Measurements from ENCODE around the gene AUNIP.
"Not testable (repeated sequence)": the region's sequence is repeated elsewhere in the genome, so short reads cannot be mapped to it uniquely, and the experiment has no call there.

AUNIP gene

DNA sequence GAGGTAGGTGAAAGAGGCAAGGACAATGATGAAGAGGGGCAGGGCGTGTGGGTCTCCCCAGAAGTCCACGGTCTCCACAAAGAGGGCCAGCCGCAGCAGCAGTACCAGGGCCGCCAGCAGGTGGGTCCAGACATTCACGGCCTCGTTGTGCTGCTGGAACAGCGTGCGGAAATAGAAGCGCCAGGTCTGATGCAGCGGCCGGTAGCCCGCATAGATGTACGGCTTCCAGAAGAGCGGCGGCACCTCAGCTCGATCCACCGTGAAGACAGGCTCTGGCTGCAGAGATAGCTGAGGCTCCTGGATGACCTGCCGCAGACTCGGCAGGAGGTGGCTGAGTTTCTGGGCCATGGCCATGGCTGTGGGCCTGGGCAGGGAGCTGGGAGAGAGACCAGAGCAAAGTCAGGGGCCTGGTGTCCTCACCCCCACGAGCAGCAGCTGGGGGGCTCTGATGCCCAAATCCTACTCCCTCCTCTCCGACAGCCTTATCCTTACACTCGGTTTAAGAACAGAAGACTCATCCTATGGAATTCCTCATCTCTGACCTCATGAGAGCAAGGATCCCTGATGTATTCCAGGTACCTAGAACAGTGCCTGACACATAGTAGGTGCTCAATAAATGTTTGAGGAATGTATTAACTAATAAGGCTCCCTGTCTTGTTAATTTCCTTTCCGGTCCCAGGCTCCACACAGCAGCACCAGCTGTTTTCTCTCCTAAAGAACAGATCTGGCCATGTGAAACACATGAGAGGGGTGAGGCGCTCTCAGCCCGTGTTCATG, 4.4 kb upstream of the AUNIP start:
- DNase-seq = peak; percentile 32

DNA sequence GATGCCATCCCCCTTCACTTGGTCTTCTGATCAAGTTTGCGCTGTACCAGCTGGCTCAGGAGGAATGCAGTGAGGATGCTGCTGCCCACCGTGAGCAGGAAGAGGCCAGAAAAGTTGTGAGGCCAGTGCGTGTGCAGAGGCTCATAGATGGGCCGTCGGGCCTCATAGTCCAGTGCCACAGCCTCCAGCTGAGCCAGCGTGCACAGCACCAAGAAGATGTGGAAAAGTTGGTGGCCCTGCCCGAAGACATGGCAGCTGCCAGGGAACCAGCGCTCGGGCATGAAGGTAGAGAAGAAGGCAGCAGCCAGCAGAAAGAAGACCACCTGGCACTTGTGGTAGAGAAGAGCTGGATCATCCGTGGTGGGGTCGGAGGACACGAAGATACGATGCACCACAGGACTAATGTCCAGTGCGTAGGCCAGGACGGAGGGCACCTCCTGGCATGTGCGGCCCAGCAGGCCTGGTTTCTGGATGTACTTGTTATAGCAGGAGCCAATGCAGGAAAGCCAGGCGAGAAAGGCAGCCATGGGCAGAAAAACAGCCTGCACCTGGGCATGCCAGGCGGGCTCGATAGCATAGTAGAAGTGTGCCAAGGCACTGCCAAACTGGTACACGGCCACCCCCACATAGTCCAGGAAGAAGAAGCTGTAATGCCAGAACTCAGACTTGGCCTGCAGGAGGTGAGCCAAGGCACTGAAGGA, 3.7 kb upstream of the AUNIP start:
- DNase-seq = peak; percentile 30

GRCh38 chr1:25861316-25862286, 2.3 kb upstream of the AUNIP start:
- DNase-seq = peak; percentile 38

- no peak for DNase-seq
Observed at GRCh38 chr1:25858494-25858893, 763 bp downstream of the AUNIP start.

DNA sequence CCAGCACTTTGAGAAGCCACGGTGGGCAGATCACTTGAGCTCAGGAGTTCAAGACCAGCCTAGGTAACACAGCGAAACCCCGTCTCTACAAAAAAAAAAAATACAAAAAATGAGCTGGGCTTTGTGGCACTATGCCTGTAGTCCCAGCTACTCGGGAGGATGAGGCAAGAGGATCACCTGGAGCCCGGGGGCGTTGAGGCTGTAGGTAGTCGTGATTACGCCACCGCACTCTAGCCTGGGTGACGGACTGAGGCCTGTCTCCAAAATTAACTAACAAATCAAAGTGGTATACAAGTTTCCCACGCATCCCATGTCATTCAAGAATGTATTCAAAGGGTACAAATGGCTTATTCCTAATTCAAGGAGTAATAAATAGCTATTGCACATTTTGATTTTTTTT, 2.4 kb downstream of the AUNIP start:
- no peak for DNase-seq

- no peak for DNase-seq
Observed at GRCh38 chr1:25854554-25854953, 4.7 kb downstream of the AUNIP start.

DNA sequence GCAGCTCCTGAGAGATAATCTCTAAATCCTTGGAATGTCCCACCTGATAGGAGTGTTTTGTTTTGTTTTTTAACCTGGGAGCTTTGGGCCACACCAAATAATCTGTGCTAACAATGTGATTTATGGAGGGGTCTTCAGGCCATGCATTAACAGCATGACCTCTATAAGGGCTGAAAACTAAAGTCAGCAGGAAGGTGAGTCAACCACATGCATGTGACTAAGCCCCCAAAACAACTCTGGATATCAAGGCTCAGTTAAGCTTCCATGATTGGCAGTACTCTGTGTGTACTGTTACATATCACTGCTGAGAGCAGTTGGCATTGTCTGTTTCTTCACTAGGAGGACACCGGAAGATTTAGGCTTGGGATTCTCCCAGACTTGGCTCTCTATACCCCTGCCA, 10.7 kb downstream of the AUNIP start:
- DNase-seq = no peak

- no peak for DNase-seq
Observed at GRCh38 chr1:25847929-25848328, 11.3 kb downstream of the AUNIP start.

GRCh38 chr1:25845664-25846063, 13.6 kb downstream of the AUNIP start:
- no peak for DNase-seq

DNA sequence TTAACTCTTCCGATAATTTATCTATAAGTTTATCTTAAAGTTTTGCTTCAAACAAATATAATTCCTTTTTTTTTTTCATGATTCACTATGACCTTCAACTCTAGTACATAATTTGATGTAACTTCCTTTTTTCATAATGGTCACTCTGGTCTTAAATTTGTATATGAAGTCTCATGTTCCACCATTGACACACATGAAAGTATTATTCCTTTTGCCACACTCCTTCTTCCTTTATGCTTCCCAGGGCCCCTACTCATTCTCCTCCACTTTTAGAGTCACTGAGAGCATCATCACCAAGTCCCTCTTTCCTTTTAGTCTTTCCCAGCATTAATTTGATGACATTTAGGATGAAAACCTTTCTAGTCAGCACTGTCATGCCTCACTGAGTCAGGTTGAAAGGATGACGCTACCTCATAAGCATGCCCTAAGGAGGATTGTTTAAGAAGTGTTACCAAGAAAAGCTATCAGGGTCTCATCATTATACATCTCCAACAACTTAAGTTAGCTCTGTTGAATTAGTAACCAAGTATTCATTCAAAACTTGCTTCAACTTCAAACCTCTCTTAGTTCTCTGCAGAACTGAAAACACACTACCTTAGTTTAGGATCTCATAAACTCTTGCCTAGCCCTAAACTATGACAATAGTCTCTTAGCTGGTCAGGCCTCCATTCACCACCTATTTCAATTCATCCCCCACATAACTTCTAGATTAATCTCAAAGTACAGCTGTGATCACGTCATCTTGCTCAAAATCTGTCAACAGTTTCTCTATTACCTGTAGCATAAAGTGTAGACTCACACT, 14.5 kb downstream of the AUNIP start:
- DNase-seq = no peak

GRCh38 chr1:25843483-25843882, 15.8 kb downstream of the AUNIP start:
- DNase-seq = no peak

DNA sequence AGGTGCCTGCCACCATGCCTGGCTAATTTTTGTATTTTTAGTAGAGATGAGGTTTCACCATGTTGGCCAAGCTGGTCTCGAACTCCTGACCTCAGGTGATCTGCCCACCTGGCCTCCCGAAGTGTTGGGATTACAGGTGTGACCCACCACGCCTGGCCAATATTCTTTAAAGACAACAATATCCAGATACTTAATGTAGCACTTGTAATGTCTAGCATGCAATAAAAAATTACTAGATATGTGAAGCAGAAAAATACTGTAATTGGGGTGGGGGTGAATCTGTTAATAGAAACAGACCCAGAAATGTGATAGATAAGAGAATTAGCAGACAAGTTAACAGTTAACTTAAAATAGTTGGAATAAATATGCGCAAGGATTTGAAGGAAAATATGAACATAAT, 19.4 kb downstream of the AUNIP start:
- not testable (repeated sequence) for DNase-seq

DNA sequence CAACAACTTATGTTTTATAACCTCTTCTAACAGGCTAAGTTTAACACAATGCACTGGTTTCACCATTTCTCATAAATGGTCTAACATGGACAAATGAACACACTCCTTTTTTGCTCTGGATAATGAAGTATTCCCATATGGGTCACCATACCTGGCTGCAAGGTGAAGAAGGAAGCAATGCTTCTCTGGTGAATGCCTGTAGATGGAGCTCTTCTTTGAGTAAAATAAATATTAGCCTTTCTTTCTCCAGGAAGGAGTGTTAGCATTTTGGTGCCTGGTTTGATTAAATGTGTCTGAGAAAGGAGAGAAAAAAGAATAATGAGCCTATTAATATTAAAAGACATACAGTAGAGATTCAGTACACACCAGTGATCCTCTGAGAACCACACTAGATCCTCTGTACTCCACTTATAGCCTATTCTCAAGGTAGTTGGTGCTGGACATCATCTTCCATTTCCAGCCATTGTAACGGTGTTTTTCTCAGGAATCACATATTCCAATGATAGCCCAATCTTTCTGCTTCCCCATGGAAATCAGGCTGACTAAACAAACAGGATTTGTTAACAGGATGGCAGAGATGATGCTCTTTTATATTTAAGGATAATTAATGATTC, 21.9 kb downstream of the AUNIP start:
- no peak for DNase-seq

DNA sequence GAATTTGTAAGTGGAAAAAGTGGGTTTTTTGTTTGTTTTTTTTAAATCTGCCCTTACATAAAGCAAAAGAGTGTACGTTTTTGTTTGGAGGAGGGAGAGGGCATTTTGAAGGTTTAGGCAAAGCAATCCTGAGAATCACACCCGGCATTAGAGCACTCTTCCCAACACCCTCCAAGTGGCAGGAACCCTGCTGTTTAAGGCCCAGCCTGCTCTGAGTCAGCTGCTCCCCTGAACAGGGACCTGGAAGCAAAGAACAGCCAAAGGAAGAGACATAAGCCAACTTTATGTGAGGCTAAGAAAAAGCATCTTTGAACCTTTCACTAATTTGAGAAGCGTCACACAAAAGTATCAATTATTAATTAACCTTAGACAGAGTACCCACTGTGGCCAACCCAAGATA, 22.6 kb downstream of the AUNIP start:
- DNase-seq = no peak

DNA sequence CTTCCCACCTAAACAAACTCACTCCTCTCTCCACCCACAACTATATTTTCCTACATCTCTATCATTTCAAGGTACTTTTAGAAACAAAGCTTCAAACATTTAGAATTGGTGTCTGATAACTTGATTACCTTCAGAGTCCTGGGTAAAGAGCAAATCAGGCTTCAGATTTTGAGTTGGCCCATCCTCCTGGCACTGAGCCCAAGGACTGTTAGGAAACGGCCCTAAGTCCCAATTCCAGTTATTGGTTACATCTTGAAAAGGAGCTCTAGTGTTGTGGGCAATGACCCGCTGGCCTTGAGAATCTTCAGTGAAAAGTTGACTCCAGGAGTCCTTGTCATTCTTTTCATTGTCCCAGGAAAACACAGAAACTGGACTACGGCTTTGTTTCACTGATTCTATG, 24.4 kb downstream of the AUNIP start:
- DNase-seq = no peak

DNA sequence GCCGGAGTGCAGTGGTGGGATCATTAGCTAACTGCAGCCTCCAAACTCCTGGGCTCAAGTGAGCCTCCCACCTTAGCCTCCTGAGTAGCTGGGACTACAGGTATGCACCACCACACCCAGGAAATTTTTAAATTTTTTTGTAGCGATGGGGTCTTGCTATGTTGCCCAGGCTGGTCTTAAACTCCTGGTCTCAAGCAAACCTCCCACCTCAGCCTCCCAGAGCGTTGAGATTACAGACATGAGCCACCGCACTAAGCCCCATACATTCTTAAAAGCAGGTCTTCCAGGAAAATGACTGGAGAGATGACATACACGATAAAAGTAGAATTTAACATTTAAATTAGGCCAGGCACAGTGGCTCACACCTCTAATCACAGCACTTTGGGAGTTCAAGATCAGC, 26.1 kb downstream of the AUNIP start:
- DNase-seq = no peak

DNA sequence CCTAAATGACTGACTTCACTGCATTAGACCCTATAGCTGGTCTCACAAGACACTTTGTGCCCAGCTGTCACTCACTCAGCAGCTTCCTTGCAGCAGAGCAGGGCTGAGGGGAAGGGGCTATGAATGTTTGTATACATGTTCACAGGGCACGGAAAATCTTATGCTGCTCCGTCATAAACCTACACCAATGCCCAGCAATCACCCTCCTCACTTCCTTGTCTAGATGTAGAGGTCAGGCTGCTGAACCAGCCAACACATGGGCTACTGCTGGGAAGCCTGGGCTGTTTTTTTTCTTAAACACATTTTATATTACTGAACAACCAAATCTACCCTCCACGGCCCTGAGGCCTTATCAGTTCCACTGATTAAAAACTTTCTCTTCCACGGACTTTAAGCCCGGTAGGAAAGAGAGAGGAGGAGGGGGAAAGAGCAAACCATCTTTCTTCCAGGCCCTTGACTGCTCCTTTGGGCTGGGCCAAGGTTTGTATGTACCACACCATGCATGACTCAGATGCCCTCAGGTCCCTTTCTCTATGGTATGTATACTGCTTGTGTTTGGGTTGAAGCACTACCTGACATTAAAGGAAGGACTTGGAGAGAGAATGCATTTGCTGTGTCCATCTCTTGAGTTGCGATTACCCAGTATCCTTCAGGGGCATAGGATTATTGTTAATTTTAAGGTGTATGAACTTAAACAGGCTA, 26.8 kb downstream of the AUNIP start:
- DNase-seq = no peak

DNA sequence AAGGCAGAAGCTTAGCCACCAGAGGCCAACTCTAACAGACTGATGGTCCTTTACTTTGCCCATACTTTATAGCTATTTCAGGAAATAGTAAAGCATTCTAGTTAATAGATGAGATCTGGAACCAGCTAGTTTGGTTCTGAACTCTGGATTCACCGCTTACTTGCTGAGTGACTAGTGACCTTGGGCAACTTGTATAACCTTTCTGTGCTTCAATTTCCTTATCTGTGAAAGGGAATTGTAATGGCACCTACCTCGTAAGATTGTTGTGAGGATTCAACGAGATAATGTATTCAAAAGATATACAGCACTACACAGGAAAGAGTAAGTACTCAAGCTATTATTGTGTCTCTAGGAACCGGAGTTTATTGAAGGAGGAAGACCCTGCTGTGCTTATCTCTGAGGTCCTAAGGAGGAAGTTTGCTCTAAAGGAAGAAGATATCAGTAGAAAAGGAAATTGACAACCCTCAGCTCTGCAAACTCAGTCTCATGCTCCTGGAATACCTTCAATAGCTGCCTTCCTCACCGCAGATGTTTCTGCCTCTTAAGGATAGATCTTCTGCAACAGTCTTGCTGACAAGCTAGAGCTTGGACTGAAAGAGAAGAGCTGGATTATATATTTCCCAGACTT, 27.6 kb downstream of the AUNIP start:
- DNase-seq = no peak

- DNase-seq = no peak
Observed at GRCh38 chr1:25829046-25829445, 30.2 kb downstream of the AUNIP start.

DNA sequence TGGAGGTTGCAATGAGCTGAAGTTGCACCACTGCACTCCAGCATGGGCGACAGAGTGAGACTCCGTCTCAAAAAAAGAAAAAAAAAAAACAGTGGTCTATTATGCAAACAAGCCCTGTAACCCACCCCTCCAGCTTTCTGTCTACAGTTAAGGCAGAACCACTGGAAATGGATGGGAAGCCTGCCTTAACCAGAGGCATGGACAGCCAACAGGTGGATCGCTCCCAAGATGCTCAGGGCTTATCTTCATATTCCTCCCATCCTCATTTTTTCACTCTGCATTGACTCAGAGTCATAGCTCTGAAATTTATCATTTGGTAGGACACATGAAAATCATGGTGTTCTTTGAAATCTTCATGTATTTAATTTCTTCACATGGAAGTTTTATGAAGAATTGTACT, 30.8 kb downstream of the AUNIP start:
- no peak for DNase-seq

DNA sequence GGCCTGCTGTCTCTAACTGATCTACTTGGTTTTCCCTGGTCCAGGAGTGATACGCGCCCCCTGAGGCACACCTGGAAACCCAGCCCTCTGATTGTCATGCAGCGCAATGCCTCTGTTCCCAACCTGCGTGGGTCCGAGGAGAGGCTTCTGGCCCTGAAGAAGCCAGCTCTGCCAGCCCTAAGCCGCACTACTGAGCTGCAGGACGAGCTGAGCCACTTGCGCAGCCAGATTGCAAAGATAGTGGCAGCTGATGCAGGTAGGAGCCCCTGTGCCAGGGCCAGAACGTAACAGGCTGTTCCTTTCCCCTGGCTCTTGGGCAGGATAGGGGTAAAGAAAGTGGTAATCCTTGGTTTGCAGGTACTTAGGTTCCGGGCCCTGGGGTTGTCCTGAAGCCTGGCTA, 32.7 kb downstream of the AUNIP start:
- DNase-seq = no peak
